CD4-positive, CD25-positive, alpha-beta regulatory T cell (primary cell): ENCODE measurements around the gene KCNK7. TPM values are rescaled to one million over a fixed set of nuclear protein-coding genes. Genes with fewer than 3 reads are reported as not detected.
A peak's percentile ranks its signal among the peaks of the same experiment; 100 is the strongest.

Source experiments
- ATAC-seq, 2 donors: fragments of 150-1000 bp; cut with Tn5 transposase; one replicate each; pipeline ENCODE4 v1.10.0; 2021; ENCODE audit warnings: low read depth in 2 of 2, moderate number of reproducible peaks in 2 of 2, moderate library complexity in 1 of 2
- DNase-seq, 3 donors: peaks; one replicate each; pipeline versions ENCODE4 v3.0.0 to v3.0.0-alpha.2; 2012 to 2022; ENCODE audit warnings: mixed read lengths in 1 of 3
- H3K27ac ChIP-seq: one replicate; pipeline ENCODE4 v1.7.0; 2013; ENCODE audit warnings: mild to moderate bottlenecking, low read length; ENCODE audit not compliant: insufficient read depth, poor library complexity, severe bottlenecking
- H3K27me3 ChIP-seq: one replicate; pipeline ENCODE4 v1.7.0; 2013; ENCODE audit warnings: low read length; ENCODE audit not compliant: control insufficient read depth, insufficient read depth
- H3K36me3 ChIP-seq: one replicate; pipeline ENCODE4 v1.7.0; 2013; ENCODE audit warnings: mild to moderate bottlenecking, low read length, moderate library complexity; ENCODE audit not compliant: control insufficient read depth, insufficient read depth
- H3K4me1 ChIP-seq: 2 replicates; pipeline ENCODE4 v1.7.0; 2013; ENCODE audit warnings: mild to moderate bottlenecking, low read length; ENCODE audit not compliant: insufficient read depth, control insufficient read depth, poor library complexity, severe bottlenecking
- H3K4me3 ChIP-seq: one replicate; pipeline ENCODE4 v1.7.0; 2013; ENCODE audit warnings: low read depth, mild to moderate bottlenecking, low read length, moderate library complexity
- H3K9me3 ChIP-seq, 2 experiments: 1 replicate in 1 of 2; 2 replicates in 1 of 2; pipeline ENCODE4 v1.7.0; 2013; ENCODE audit warnings: low read length in 2 of 2, mild to moderate bottlenecking in 1 of 2, moderate library complexity in 1 of 2; ENCODE audit not compliant: control insufficient read depth in 2 of 2
- H3K27ac Mint-ChIP-seq, 3 donors: one replicate each; pipeline ENCODE4 v1.8.0; 2020 to 2022; ENCODE audit warnings: mild to moderate bottlenecking in 3 of 3, mixed read lengths in 3 of 3, moderate library complexity in 2 of 3
- H3K27me3 Mint-ChIP-seq: one replicate; pipeline ENCODE4 v1.8.0; 2022; ENCODE audit warnings: mild to moderate bottlenecking, mixed read lengths
- H3K36me3 Mint-ChIP-seq: one replicate; pipeline ENCODE4 v1.8.0; 2020; ENCODE audit warnings: mixed read lengths
- H3K4me1 Mint-ChIP-seq, 4 donors: one replicate each; pipeline ENCODE4 v1.8.0; 2020 to 2022; ENCODE audit warnings: mixed read lengths in 4 of 4, mild to moderate bottlenecking in 1 of 4
- H3K4me3 Mint-ChIP-seq, 4 donors: one replicate each; pipeline ENCODE4 v1.8.0; 2020 to 2022; ENCODE audit warnings: mild to moderate bottlenecking in 4 of 4, mixed read lengths in 4 of 4, moderate library complexity in 3 of 4
- H3K9me3 Mint-ChIP-seq, 7 donors: one replicate each; pipeline ENCODE4 v1.8.0; 2020 to 2022; ENCODE audit warnings: mixed read lengths in 7 of 7, mild to moderate bottlenecking in 3 of 7, moderate library complexity in 2 of 7
- polyA plus RNA-seq, 4 donors: library from polyadenylated mRNA; unstranded; fragments of 300-500 nt; fragmentation: Illumina TruSeq; gene quantifications; one replicate each; pipeline ENCODE4 v1.2.3, GENCODE V29; 2021
- total RNA-seq: library from RNA; stranded (reverse); gene quantifications from one replicate; pipeline ENCODE4 v1.2.3, GENCODE V29; 2022

The KCNK7 gene
- total and polyA plus RNA-seq, 5 donors from 2014 or later: 0.19 to 5.5 (median 1.1) TPM; not detected in 1

GRCh38 chr11:65576867-65577755 is 18.5 kb downstream of the KCNK7 start:
- Histone ChIP-seq H3K4me1 (peaks cover 56% of the 10 kb centered on the region), H3K9me3 (no peaks in the 10 kb centered on the region), H3K4me3 (peak overlapping the region; percentile 68), H3K27ac (peak overlapping the region; percentile 100), H3K36me3 (peaks cover 30% of the 10 kb centered on the region), H3K27me3 (no peaks in the 10 kb centered on the region)
- peaks cover 0 to 1% (median 0%) of the 10 kb centered on the region in 7 donors for H3K9me3 Mint-ChIP-seq
- no peak for ATAC-seq
- H3K27me3 Mint-ChIP-seq: no peaks in the 10 kb centered on the region
- peaks cover 0 to 51% (median 18%) of the 10 kb centered on the region in 4 donors for H3K4me1 Mint-ChIP-seq
- H3K27ac Mint-ChIP-seq: peak overlapping the region; percentile 51 to 85 (median 66)
- no peak for DNase-seq
- H3K36me3 Mint-ChIP-seq: peaks cover 3% of the 10 kb centered on the region
- H3K4me3 Mint-ChIP-seq: peak overlapping the region; percentile 84 to 93 (median 86)

- DNase-seq: no peak
- ATAC-seq: no peak
- H3K4me1 Mint-ChIP-seq: peaks cover 0 to 59% (median 22%) of the 10 kb centered on the region in 4 donors
Observed at GRCh38 chr11:65576232-65576866, 19.3 kb downstream of the KCNK7 start.

GRCh38 chr11:65575568-65576231 is 19.9 kb downstream of the KCNK7 start, which contains the start of gene EHBP1L1:
Gene EHBP1L1 (plus strand): TSS chr11:65576053. CDS start chr11:65576303, 250 bp downstream.
- Mint-ChIP-seq H3K9me3 (peaks cover 0 to 1% (median 0%) of the 10 kb centered on the region in 7 donors), H3K27me3 (no peaks in the 10 kb centered on the region), H3K27ac (peak within 1 kb of the TSS; percentile 95 to 98 (median 97)), H3K4me1 (peaks cover 0 to 64% (median 25%) of the 10 kb centered on the region in 4 donors), H3K36me3 (peaks cover 3% of the 10 kb centered on the region), H3K4me3 (peak within 1 kb of the TSS; percentile 94 to 97 (median 95))
- Histone ChIP-seq H3K4me1 (peaks cover 70% of the 10 kb centered on the region), H3K4me3 (peak within 1 kb of the TSS; percentile 96), H3K27ac (peak within 1 kb of the TSS; percentile 100), H3K36me3 (peaks cover 20% of the 10 kb centered on the region), H3K27me3 (no peaks in the 10 kb centered on the region), H3K9me3 (no peaks in the 10 kb centered on the region)
- DNase-seq (peak; percentile 70 to 88 (median 79)), ATAC-seq (peak; percentile 22 to 45)

More at GRCh38 chr11:65576232-65576866, 19.3 kb downstream of the KCNK7 start:
- H3K27me3 ChIP-seq: no peaks in the 10 kb centered on the region
- peaks cover 64% of the 10 kb centered on the region for H3K4me1 ChIP-seq
- H3K36me3 ChIP-seq: peaks cover 26% of the 10 kb centered on the region
- H3K4me3 ChIP-seq: peak overlapping the region; percentile 68
- H3K4me3 Mint-ChIP-seq: peak overlapping the region; percentile 84 to 93 (median 86)
- H3K9me3 Mint-ChIP-seq: peaks cover 0 to 1% (median 0%) of the 10 kb centered on the region in 7 donors
- no peaks in the 10 kb centered on the region for H3K9me3 ChIP-seq
- H3K27ac ChIP-seq: peak overlapping the region; percentile 100
- H3K27me3 Mint-ChIP-seq: no peaks in the 10 kb centered on the region
- H3K27ac Mint-ChIP-seq: peak overlapping the region in 2 of 3 donors; percentile 51 to 85
- peaks cover 3% of the 10 kb centered on the region for H3K36me3 Mint-ChIP-seq

GRCh38 chr11:65574811-65575567 is 20.6 kb downstream of the KCNK7 start:
- Histone ChIP-seq H3K36me3 (peaks cover 13% of the 10 kb centered on the region), H3K27ac (peak overlapping the region; percentile 100), H3K4me1 (peaks cover 74% of the 10 kb centered on the region), H3K27me3 (no peaks in the 10 kb centered on the region), H3K9me3 (no peaks in the 10 kb centered on the region), H3K4me3 (peak overlapping the region; percentile 96)
- Mint-ChIP-seq H3K4me3 (peak overlapping the region; percentile 94 to 97 (median 95)), H3K4me1 (peaks cover 0 to 69% (median 28%) of the 10 kb centered on the region in 4 donors), H3K27me3 (peaks cover 5% of the 10 kb centered on the region), H3K27ac (peak overlapping the region; percentile 95 to 98 (median 97)), H3K9me3 (peaks cover 0 to 2% (median 0%) of the 10 kb centered on the region in 7 donors), H3K36me3 (peaks cover 1% of the 10 kb centered on the region)
- DNase-seq (peak in 2 of 3 donors; percentile 48 to 70), ATAC-seq (no peak)

GRCh38 chr11:65574109-65574810 is 21.3 kb downstream of the KCNK7 start:
- Mint-ChIP-seq H3K36me3 (no peaks in the 10 kb centered on the region), H3K27me3 (peaks cover 9% of the 10 kb centered on the region), H3K4me1 (peaks cover 0 to 73% (median 32%) of the 10 kb centered on the region in 4 donors), H3K9me3 (peaks cover 0 to 2% (median 0%) of the 10 kb centered on the region in 7 donors), H3K4me3 (peak overlapping the region; percentile 94 to 98 (median 95)), H3K27ac (peak overlapping the region; percentile 97 to 98 (median 97))
- Histone ChIP-seq H3K9me3 (no peaks in the 10 kb centered on the region), H3K27me3 (no peaks in the 10 kb centered on the region), H3K36me3 (peaks cover 6% of the 10 kb centered on the region), H3K4me3 (peak overlapping the region; percentile 96), H3K27ac (peak overlapping the region; percentile 100), H3K4me1 (peaks cover 80% of the 10 kb centered on the region)
- DNase-seq (peak; percentile 80 to 88 (median 86)), ATAC-seq (peak; percentile 26 to 29)

GRCh38 chr11:65573391-65574079 is 22.1 kb downstream of the KCNK7 start:
- peak overlapping the region; percentile 88 to 97 (median 93) for H3K27ac Mint-ChIP-seq
- peaks cover 0 to 75% (median 34%) of the 10 kb centered on the region in 4 donors for H3K4me1 Mint-ChIP-seq
- Histone ChIP-seq H3K4me3 (peak overlapping the region; percentile 90), H3K27me3 (no peaks in the 10 kb centered on the region), H3K27ac (peak overlapping the region; percentile 100), H3K36me3 (no peaks in the 10 kb centered on the region), H3K4me1 (peaks cover 83% of the 10 kb centered on the region), H3K9me3 (no peaks in the 10 kb centered on the region)
- ATAC-seq (no peak), DNase-seq (no peak)
- H3K36me3 Mint-ChIP-seq: no peaks in the 10 kb centered on the region
- peaks cover 9% of the 10 kb centered on the region for H3K27me3 Mint-ChIP-seq
- H3K4me3 Mint-ChIP-seq: peak overlapping the region; percentile 91 to 98 (median 94)
- H3K9me3 Mint-ChIP-seq: peaks cover 0 to 2% (median 0%) of the 10 kb centered on the region in 7 donors
